Thyroid gland (tissue), 4 donors: ENCODE results near the gene IL19. TPM values are rescaled to one million over a fixed set of nuclear protein-coding genes. Genes with fewer than 3 reads are reported as not detected.

Source experiments
- DNase-seq, 2 donors: peaks; one replicate each; pipeline ENCODE4 v3.0.0-alpha.2; 2019
- H3K27ac ChIP-seq, 3 donors: fragments of 200-600 bp; sonication (generic); 1 replicate in 2 of 3; 2 replicates in 1 of 3; pipeline ENCODE4 v1.5.1; 2016 to 2019; ENCODE audit warnings: mild to moderate bottlenecking in 1 of 3, moderate library complexity in 1 of 3
- H3K27me3 ChIP-seq: fragments of 200-600 bp; sonication (generic); one replicate; pipeline ENCODE4 v1.5.1; 2019
- H3K36me3 ChIP-seq, 2 donors: fragments of 200-600 bp; sonication (generic); one replicate each; pipeline ENCODE4 v1.5.1; 2016 to 2019
- H3K4me1 ChIP-seq, 2 donors: fragments of 200-600 bp; sonication (generic); one replicate each; pipeline ENCODE4 v1.5.1; 2017 to 2019
- H3K4me3 ChIP-seq, 3 donors: fragments of 200-600 bp; sonication (generic); replicated peaks in 1 of 3; 1 replicate in 2 of 3; 2 replicates in 1 of 3; pipeline ENCODE4 v1.5.1; 2016; ENCODE audit warnings: mild to moderate bottlenecking in 1 of 3
- H3K9me3 ChIP-seq: fragments of 200-600 bp; sonication (generic); one replicate; pipeline ENCODE4 v1.5.1; 2017
- CTCF ChIP-seq, 6 experiments: fragments of 200-600 bp in 3 of 6; fragments of 450-650 bp in 3 of 6; sonication (generic) in 3 of 6; IDR thresholded peaks; one replicate each; pipeline ENCODE4 v1.5.1; 2016 to 2019; ENCODE audit warnings: antibody characterized with exemption in 6 of 6, mild to moderate bottlenecking in 2 of 6, inconsistent platforms in 1 of 6, moderate library complexity in 1 of 6
- POLR2A ChIP-seq, 2 donors: fragments of 450-650 bp; IDR thresholded peaks; one replicate each; pipeline ENCODE4 v1.6.1; 2017; ENCODE audit warnings: antibody characterized with exemption in 2 of 2, mild to moderate bottlenecking in 2 of 2, moderate library complexity in 1 of 2
- WGBS, 2 donors: methylation state at CpG; one replicate each; pipeline ENCODE4 v1.1.5; 2017; 5-methylcytosine and 5-hydroxymethylcytosine counted together
- intact Hi-C: fragments of 100-400 bp; cut with DNase I; formaldehyde crosslinking; loops from one replicate; pipeline ENCODE4 v1.15.1; 2023
- total RNA-seq, 4 donors: library from RNA; depleted of rRNA; stranded (reverse); fragments of >200 nt; gene quantifications; one replicate each; pipeline ENCODE4 v1.2.3, GENCODE V29; 2016

The IL19 gene
- total RNA-seq, 4 donors from 2014 or later: not detected

GRCh38 chr1:206748348-206749030 is 22.1 kb upstream of the IL19 start:
- Histone ChIP-seq H3K27me3 (no peaks in the 10 kb centered on the region), H3K27ac (no peak overlapping the region), H3K9me3 (no peaks in the 10 kb centered on the region), H3K4me1 (no peaks in the 10 kb centered on the region), H3K36me3 (no peaks in the 10 kb centered on the region), H3K4me3 (no peak overlapping the region)
- TF ChIP-seq POLR2A (IDR thresholded peaks at IDR 0.05) (no peak), CTCF (IDR thresholded peaks at IDR 0.05) (no peak)
- 86 to 92% methylated on average over 3 of the region's 3 CpGs for WGBS, 2 donors
- intact Hi-C loops: no loop called here
- no peak for DNase-seq

- Histone ChIP-seq H3K36me3 (no peaks in the 10 kb centered on the region), H3K9me3 (no peaks in the 10 kb centered on the region), H3K4me3 (no peak overlapping the region), H3K27ac (no peak overlapping the region), H3K27me3 (no peaks in the 10 kb centered on the region), H3K4me1 (no peaks in the 10 kb centered on the region)
- WGBS, 2 donors: 59 to 71% methylated on average over 5 of the region's 5 CpGs
- DNase-seq: no peak
- intact Hi-C loops: no loop called here
- TF ChIP-seq CTCF (IDR thresholded peaks at IDR 0.05) (no peak), POLR2A (IDR thresholded peaks at IDR 0.05) (no peak)
Measured at GRCh38 chr1:206751891-206752290, 18.7 kb upstream of the IL19 start.

- Histone ChIP-seq H3K9me3 (no peaks in the 10 kb centered on the region), H3K27ac (no peak overlapping the region), H3K4me1 (no peaks in the 10 kb centered on the region), H3K4me3 (no peak overlapping the region), H3K36me3 (no peaks in the 10 kb centered on the region), H3K27me3 (no peaks in the 10 kb centered on the region)
- no peak for TF ChIP-seq POLR2A (IDR thresholded peaks at IDR 0.05)
- no peak for TF ChIP-seq CTCF (IDR thresholded peaks at IDR 0.05)
- WGBS, 2 donors: 93% methylated on average over 2 of the region's 2 CpGs
- intact Hi-C loops: no loop called here
- DNase-seq: no peak
Measured at GRCh38 chr1:206752481-206752880, 18.1 kb upstream of the IL19 start.

GRCh38 chr1:206753141-206753540 is 17.4 kb upstream of the IL19 start:
- TF ChIP-seq POLR2A (IDR thresholded peaks at IDR 0.05) (no peak), CTCF (IDR thresholded peaks at IDR 0.05) (no peak)
- no peaks in the 10 kb centered on the region for H3K36me3 ChIP-seq
- intact Hi-C loops: no loop called here
- 91 to 94% methylated on average over 3 of the region's 3 CpGs for WGBS, 2 donors
- H3K27ac ChIP-seq: no peak overlapping the region
- H3K4me3 ChIP-seq: no peak overlapping the region
- no peak for DNase-seq
- H3K9me3 ChIP-seq: no peaks in the 10 kb centered on the region
- no peaks in the 10 kb centered on the region for H3K27me3 ChIP-seq
- H3K4me1 ChIP-seq: no peaks in the 10 kb centered on the region

- Histone ChIP-seq H3K4me1 (no peaks in the 10 kb centered on the region), H3K36me3 (no peaks in the 10 kb centered on the region), H3K9me3 (no peaks in the 10 kb centered on the region), H3K4me3 (no peak overlapping the region), H3K27ac (no peak overlapping the region), H3K27me3 (no peaks in the 10 kb centered on the region)
- 70 to 88% methylated on average over 1 of the region's 1 CpG for WGBS, 2 donors
- intact Hi-C loops: no loop called here
- DNase-seq: no peak
- no peak for TF ChIP-seq POLR2A (IDR thresholded peaks at IDR 0.05)
- no peak for TF ChIP-seq CTCF (IDR thresholded peaks at IDR 0.05)
Measured at GRCh38 chr1:206754011-206754410, 16.6 kb upstream of the IL19 start.
